GM19023 (cell line): ENCODE data around the gene SERTAD1.

Source experiments
- ATAC-seq: cut with Tn5 transposase; IDR thresholded peaks from one replicate; pipeline ENCODE4 v1.9.1; 2021; ENCODE audit warnings: mild to moderate bottlenecking, moderate library complexity; ENCODE audit not compliant: unreplicated experiment

SERTAD1 gene

GRCh38 chr19:40407714-40408597, 17.8 kb downstream of the SERTAD1 start:
- no peak for ATAC-seq

DNA sequence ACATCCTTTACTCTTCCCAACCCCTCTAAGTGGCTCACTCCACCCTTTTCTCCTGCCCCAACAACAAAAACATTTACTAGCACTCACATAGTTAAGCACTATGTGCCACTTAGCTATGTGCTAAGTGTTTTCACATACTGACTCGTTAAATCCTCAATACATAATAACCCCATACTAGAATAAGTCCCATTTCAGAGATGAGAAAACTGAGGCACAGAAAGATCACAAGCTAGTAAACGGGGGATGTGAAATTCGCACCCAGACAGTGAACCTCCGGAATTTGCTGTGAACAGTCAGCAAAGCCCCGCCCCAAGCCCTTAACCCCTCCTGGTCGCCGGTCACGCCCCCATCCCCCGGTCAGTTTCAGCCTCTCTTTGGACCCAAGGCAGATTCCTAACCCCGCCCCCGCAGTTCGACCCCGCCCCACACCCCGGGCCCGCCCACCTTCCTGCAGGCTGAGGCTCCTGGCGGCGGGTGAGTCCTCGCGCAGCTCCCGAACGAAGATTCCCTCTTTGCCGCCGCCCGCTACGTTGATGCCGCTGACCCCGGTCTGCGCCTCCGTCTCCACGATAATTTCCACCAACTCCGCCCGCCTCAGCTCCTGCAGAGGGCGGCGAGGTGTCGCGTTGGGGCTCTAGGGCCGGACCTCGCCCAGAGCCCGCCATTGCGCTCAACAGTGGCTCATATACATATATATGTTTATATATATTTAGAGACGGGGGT, 22.4 kb downstream of the SERTAD1 start:
- ATAC-seq = peak; percentile 69

DNA sequence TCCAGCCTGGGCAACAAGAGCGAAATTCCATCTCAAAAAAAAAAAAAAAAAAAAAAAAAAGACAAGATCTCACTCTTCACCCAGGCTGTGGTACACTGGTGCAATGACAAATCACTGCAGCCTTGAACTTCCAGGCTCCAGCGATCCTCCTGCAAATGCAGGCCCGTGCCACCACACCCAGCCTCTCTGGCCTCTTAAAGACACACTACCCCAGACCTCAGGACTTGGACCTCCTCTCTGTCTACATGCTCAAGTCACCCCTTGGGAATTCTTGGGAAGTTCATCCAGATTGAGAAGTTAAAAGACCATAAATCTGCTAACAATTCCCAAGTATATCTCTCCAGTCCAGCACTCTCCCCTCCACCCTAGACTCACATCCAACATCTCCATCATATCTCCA, 25.2 kb downstream of the SERTAD1 start:
- ATAC-seq = no peak

GRCh38 chr19:40398417-40399131, 27.2 kb downstream of the SERTAD1 start:
- ATAC-seq = no peak

GRCh38 chr19:40397568-40397906, 28.3 kb downstream of the SERTAD1 start:
- ATAC-seq = no peak

GRCh38 chr19:40396886-40397567, 28.8 kb downstream of the SERTAD1 start:
- ATAC-seq = no peak

DNA sequence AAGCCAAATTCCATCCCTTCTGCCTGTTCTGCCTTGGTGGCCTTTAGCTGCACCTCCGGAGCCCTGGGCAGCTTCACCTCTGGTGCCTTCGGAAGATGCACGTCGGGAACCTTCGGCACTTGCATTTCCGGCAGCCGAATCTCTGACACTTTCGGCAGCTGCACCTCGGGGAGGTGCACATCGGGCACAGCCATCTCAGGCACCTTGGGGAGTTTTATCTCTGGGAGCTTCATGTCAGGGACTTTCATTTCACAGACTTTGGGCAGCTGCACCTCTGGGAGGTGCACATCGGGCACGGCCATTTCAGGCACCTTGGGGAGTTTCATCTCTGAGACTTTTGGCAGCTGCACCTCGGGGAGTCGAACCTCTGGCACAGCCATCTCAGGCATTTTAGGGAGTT, 29.8 kb downstream of the SERTAD1 start:
- no peak for ATAC-seq

DNA sequence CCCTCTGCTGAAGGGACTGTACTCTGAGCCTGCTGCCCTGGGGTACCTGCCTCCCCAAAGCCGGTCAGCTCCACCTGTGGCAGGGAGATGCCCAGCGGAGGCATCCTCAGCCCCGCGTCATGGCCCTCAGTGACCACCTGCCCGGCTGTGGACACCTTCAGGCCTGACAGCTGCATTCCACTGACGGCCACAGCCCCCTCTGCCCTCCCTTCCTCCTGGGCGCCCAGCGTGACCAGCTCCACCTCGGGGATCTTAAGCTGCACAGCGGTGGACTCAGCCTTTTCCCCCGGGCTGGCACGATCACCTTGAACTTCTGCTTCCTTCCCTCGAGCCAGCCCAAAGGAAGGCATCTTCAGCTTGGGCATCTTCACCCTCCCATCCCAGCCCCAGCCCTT, 31.0 kb downstream of the SERTAD1 start:
- ATAC-seq = no peak

- no peak for ATAC-seq
These were observed 31.6 kb downstream of the SERTAD1 start for GRCh38 chr19:40393894-40394815.

GRCh38 chr19:40392894-40393517, 32.8 kb downstream of the SERTAD1 start:
- ATAC-seq = no peak

- ATAC-seq = no peak
These were observed 33.7 kb downstream of the SERTAD1 start for GRCh38 chr19:40392123-40392522.

DNA sequence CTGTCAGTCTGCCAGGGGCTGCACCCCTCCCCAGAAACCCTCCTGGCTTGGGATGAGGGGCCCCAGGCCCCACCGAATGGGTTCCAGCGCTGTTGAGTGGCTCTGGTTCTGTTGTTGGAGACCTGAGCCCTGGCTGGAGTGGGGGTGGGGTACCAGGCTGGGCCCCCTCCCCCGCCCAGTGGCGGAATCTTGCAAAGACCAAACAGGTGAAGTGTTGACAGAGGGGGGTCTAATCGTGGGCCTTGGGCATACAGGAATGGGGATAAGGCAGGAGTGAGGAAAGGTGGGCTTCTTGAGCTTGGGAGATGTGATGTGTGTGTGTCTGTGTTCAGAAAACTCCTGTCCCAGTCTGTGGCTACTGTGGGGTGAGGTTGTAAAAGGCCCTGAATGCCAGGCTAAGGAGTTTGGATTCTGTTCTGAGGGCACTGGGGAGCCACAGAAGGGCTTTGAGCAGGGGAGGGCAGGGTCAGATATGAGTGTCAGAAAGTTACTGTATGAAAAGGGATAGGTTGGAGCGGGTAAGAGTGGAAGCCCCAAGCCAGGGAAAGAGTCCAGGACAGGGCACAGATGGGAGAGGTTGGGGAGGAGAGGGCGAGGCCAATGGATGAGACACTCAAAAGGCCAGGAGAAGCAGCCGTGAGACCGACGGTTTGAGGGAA, 35.6 kb downstream of the SERTAD1 start, which contains the start of gene HIPK4:
HIPK4 (minus strand) TSS at position 98 of the 659 bp plus-strand sequence. CDS start 279 bp downstream, outside the sequence.
- ATAC-seq = no peak

- ATAC-seq = no peak
These were observed 36.2 kb downstream of the SERTAD1 start for GRCh38 chr19:40389404-40390083.

DNA sequence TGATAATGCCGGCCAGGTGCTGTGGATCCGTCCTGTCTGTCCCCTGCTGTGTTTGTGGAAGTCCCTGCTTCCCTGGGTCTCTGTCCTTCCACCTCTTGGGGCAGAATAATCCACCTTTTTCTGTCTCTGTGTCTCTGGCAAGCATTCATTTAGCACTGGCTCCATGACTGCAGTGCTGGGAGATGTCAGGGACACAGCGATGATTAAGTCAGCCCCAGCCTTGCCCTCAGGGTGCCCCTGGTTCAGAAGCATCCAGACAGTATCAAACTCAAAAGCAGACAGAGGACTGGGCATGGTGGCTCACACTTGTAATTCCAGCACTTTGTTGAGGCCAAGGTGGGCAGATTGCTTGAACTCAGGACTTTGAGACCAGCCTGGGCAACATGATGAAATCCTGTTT, 37.3 kb downstream of the SERTAD1 start:
- ATAC-seq = no peak

DNA sequence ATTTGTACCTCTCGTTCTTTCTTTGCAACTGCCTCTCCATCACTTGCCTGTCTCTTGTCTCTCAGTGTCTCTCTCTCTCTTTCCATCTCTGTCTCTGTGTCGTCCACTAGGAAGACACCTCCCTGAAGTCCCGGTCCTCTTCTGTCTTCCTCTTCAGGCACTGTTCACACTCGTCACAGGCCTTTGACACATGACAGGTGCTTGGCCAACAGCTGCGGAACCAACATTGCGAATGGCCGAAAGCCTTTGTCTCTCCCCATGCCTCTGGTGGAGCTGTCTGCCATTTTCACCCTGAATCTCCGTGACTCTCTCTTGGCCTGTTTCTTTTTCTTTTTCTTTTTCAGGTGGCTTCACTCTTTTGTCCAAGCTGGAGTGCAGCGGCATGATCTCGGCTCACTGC, 38.6 kb downstream of the SERTAD1 start:
- no peak for ATAC-seq

- no peak for ATAC-seq
These were observed 42.0 kb downstream of the SERTAD1 start for GRCh38 chr19:40383668-40384248.

DNA sequence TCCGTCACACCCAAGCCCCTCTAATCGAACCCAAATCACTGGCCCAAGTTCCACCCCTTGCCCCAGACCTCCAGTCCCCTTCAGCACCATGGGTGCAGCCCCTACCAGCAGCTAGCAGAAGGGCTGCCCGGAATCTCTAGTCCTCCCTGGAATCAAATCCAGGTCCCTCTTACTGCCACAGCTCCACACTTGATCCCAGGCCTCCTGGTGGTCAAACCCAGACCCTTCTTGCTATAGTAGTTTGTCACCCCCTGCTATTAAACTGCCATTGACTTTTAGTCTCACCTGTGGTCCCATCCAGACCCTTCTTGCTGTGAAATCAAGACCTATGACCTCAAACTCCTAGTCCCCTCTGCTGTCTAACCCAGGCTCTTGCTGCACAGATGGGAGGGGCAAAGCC, 44.5 kb downstream of the SERTAD1 start:
- no peak for ATAC-seq
